HG03039 (cell line): ENCODE measurements around the gene ZNF888.
"Not testable (repeated sequence)": the region's sequence is repeated elsewhere in the genome, so short reads cannot be mapped to it uniquely, and the experiment has no call there.

Experiments
- ATAC-seq: cut with Tn5 transposase; IDR thresholded peaks from one replicate; pipeline ENCODE4 v1.9.1; 2021; ENCODE audit warnings: mild to moderate bottlenecking, moderate library complexity; ENCODE audit not compliant: unreplicated experiment

The ZNF888 gene

GRCh38 chr19:52942386-52943133 lies 19.3 kb upstream of the ZNF888 start:
- ATAC-seq, result peak; percentile 98

- peak; percentile 7 for ATAC-seq
Observed at GRCh38 chr19:52941941-52942385, 18.7 kb upstream of the ZNF888 start.

DNA sequence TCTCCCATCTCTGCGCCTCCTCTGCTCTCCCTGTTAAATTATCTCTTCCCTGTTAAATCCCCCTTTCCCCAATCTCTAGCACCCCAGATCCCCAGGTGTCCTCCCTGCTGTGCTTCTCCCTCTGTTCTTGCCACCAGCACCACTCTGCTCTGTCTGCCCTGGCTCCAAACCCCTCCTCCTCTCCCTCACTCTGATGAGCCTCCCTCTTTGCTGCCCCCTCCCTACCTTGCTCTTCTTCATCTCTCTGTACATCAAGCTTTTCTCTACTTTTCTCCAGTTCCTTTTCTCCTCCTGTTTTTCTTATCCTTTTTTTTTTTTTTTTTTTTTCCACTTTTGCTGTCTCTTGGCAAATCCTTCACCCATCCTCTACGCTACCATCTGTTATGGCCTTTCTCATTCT lies 18.3 kb upstream of the ZNF888 start:
- ATAC-seq, result not testable (repeated sequence)

GRCh38 chr19:52940905-52941304 lies 17.7 kb upstream of the ZNF888 start:
- not testable (repeated sequence) for ATAC-seq

DNA sequence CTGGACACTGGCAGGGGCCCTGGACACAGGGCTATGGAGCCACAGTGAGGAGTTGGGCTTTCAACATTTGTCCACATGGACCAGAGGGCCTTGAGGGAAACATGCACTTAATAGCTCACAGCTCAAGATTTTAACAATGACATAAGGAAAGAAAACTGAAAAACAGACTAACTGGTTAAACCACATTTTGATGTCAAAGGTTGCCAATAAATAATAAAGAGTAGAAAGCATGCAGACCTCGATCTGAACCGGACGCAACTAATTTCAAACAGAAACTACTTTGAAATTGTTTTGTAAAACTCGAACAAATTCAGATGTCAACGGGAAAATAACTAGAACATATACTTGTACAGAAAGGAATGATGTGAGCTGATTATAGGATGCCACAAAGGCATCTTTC lies 15.5 kb upstream of the ZNF888 start:
- no peak for ATAC-seq

- no peak for ATAC-seq
Observed at GRCh38 chr19:52936954-52937325, 13.7 kb upstream of the ZNF888 start.

DNA sequence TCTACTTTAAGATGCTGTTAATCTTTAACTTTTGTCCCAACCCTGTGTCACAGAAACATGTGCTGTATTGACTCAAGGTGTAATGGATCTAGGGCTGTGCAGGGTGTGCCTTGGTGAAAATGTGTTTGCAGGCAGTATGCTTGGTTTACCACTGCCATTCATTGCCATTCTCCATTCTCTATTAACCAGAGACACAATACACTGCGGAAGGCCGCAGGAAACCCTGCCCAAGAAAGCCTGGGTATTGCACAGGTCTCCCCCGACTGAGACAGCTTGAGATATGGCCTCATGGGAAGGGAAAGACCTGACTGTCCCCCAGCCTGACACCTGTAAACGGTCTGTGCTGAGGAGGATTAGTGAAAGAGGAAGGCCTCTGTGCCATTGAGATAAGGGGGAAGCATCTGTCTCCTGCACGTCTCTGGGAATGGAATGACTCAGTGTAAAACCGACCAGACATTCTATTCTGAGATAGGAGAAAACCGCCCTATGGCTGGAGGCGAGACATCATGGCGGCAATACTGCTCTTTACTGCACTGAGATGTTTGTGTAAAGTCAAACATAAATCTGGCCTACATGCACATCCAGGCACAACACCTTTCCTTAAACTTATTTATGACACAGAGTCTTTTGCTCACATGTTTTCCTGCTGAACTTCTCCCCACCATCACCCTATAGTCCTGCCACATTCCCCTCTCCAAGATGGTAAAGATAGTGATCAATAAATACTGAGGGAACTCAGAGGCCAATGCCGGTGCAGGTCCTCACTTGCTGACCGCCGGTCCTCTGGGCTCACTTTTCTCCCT lies 13.1 kb upstream of the ZNF888 start:
- ATAC-seq, result no peak

GRCh38 chr19:52935434-52935833 lies 12.2 kb upstream of the ZNF888 start:
- ATAC-seq, result no peak

DNA sequence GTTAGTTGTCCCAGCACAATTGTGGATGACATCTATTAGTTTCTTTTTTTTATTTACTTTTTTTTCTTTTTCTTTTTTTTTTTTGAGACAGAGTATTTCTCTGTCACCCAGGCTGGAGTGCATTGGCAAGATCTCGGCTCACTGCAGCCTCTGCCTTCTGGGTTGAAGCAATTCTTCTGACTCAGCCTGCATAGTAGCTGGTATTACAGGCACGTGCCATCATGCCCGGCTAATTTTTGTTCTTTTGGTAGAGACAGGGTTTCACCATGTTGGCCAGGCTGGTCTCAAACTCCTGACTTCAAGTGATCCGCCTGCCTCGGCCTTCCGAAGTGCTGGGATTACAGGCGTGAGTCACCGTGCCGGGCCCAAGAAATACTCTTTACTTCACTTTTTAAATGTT lies 1.4 kb upstream of the ZNF888 start:
- ATAC-seq, result not testable (repeated sequence)

- no peak for ATAC-seq
Observed at GRCh38 chr19:52923778-52924593, 758 bp upstream of the ZNF888 start.

- no peak for ATAC-seq
Observed at GRCh38 chr19:52917531-52917930, 5.7 kb downstream of the ZNF888 start.

DNA sequence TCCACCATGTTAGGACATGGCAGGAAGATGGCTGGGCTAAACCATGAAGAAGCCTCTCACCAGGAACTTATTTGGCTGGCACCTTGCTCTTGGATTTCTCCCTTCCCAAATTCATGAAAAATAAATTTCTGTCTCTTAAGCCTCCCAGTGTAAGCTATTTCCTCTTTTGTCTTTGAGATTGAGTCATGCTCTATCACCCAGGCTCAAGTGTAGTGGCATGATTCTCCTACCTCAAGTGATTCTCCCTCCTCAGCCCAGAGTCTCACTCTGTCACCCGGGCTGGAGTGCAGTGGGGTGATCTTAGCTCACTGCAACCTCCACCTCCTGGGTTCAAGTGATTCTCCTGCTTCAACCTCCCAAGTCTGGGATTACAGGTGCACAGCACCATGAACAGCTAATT lies 12.6 kb downstream of the ZNF888 start:
- no peak for ATAC-seq

- ATAC-seq, result not testable (repeated sequence)
Observed at GRCh38 chr19:52904052-52904780, 19.0 kb downstream of the ZNF888 start.

GRCh38 chr19:52901842-52902241 lies 21.4 kb downstream of the ZNF888 start:
- no peak for ATAC-seq

DNA sequence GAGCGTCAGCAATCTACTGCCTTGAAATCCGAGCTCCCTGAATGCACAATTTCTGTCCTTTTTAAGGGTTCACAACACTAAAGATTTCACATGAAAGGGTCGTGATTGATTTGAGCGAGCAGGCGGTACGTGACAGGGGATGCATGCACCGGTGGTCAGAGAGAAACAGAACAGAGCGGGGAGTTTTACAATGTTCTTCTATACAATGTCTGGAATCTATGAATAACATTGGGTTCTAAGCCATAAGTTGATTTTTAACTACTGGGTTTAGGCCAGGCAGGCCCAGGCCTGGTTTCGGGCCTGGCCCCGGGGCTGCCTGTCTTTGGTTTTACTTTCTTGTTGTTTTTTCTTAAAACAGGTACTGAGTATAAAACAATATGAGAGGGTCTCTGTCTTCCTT lies 24.6 kb downstream of the ZNF888 start:
- ATAC-seq, result not testable (repeated sequence)

DNA sequence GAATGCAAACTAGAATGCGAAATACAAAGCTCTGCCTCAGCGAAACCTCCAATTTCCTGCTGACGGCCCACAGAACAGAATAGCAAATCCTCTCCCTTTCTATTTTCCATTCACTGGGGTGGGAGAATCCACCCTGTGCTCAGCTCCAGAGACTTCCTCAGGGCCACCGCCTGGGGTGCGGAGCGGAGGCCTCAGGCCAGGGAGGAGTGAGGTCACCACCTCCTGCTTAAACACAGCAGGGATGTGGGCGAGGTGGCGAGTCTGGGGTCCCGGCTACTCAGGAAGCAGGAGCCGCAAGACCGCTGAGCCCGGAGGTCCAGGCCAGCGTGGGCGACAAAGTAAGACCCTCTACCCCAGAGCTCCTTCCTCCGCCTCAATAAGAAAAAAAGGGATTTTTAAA lies 25.1 kb downstream of the ZNF888 start:
- no peak for ATAC-seq

GRCh38 chr19:52897138-52897935 lies 25.9 kb downstream of the ZNF888 start, which contains the start of gene ZNF320:
Gene ZNF320, minus strand, starts transcription at chr19:52897635. Its CDS starts 7,380 bp downstream, at chr19:52890255.
- peak; percentile 93 for ATAC-seq

DNA sequence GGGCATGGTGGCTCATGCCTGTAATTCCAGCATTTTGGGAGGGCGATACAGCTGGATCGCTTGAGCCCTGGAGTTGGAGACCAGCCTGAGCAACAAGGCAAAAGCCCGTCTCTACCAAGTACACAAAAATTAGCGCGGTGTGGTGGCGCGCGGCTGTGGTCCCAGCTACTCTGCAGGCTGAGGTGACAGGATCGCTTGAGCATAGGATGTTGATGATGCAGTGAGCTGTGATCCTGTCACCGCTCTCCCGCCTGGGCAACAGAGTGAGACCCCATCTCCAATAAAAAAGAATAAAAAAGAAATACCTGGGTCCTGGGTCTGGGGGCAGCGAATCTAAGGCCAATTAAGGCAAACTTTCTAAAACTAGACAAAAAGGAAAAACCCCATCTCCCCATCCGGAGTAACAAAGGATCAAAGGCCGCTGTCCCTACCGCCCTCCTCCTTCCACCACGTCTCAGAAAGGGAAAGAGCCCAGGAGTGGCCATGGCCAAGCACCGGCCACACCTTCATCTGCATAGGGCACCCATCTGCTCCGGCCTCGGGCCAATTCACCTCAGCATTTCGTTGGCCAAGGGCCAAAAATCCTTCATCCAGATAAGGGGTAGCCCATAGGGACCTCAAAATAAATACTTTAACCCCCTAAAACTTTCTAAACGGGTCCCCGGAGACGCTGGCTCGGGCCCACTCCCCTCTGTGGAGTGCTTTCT lies 26.6 kb downstream of the ZNF888 start:
- no peak for ATAC-seq

DNA sequence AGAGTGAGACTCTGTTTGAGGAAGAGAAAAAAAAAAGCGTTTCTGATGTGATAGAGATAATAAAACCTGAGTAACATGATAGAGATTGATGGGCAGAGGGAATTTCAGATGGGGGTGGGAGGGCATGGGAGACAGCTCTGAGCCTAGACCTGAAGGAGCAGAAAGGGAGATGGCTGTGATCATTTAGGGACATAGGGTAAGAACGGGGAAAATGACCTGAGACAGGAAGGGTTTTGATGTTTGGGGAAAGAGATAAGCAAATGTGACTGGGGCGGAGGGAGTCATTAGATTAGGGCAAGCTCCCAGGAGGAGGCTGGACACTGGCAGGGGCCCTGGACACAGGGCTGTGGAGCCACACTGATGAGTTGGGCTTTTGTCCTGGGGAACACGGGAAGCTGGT lies 31.9 kb downstream of the ZNF888 start:
- ATAC-seq, result no peak
